Transverse colon (tissue), 4 donors: ENCODE results near the gene MRNIP. TPM values are rescaled to one million over a fixed set of nuclear protein-coding genes. Genes with fewer than 3 reads are reported as not detected.

Source experiments
- DNase-seq: peaks from one replicate; pipeline ENCODE4 v3.0.0-alpha.2; 2019
- H3K27ac ChIP-seq, 4 donors: fragments of 200-600 bp; sonication (generic); 2 replicates each; pipeline ENCODE4 v1.5.1; 2016 to 2018; ENCODE audit warnings: inconsistent platforms in 4 of 4
- H3K27me3 ChIP-seq: fragments of 200-600 bp; sonication (generic); 2 replicates; pipeline ENCODE4 v1.5.1; 2017; ENCODE audit warnings: inconsistent platforms
- H3K36me3 ChIP-seq, 4 donors: fragments of 200-600 bp; sonication (generic); 2 replicates each; pipeline ENCODE4 v1.5.1; 2017 to 2019; ENCODE audit warnings: inconsistent platforms in 4 of 4
- H3K4me1 ChIP-seq, 4 donors: fragments of 200-600 bp; sonication (generic); 2 replicates each; pipeline ENCODE4 v1.5.1; 2017 to 2020; ENCODE audit warnings: inconsistent platforms in 4 of 4
- H3K4me3 ChIP-seq, 4 donors: fragments of 200-600 bp; sonication (generic); 1 replicate in 1 of 4; 2 replicates in 3 of 4; pipeline versions ENCODE4 v1.5.1 to v1.6.1; 2017 to 2019; ENCODE audit warnings: inconsistent platforms in 4 of 4
- H3K9me3 ChIP-seq, 2 donors: fragments of 200-600 bp; sonication (generic); 2 replicates each; pipeline ENCODE4 v1.5.1; 2017 to 2019; ENCODE audit warnings: inconsistent platforms in 2 of 2
- CTCF ChIP-seq, 5 experiments: fragments of 200-600 bp in 3 of 5; fragments of 450-650 bp in 2 of 5; sonication (generic) in 3 of 5; IDR thresholded peaks; 1 replicate in 2 of 5; 2 replicates in 3 of 5; pipeline ENCODE4 v1.5.1; 2016 to 2017; ENCODE audit warnings: antibody characterized with exemption in 5 of 5, inconsistent platforms in 3 of 5, mild to moderate bottlenecking in 2 of 5, moderate library complexity in 1 of 5
- EP300 ChIP-seq: sonication (generic); formaldehyde crosslinking; IDR thresholded peaks from one replicate; pipeline ENCODE4 v1.6.1; 2017; ENCODE audit warnings: antibody characterized with exemption, low read depth
- POLR2A ChIP-seq: fragments of 450-650 bp; IDR thresholded peaks from one replicate; pipeline ENCODE4 v1.6.1; 2016; ENCODE audit warnings: antibody characterized with exemption, mild to moderate bottlenecking, moderate library complexity
- POLR2AphosphoS5 ChIP-seq, 3 donors: sonication (generic); formaldehyde crosslinking; IDR thresholded peaks; one replicate each; pipeline ENCODE4 v1.6.1; 2016; ENCODE audit warnings: antibody characterized with exemption in 3 of 3
- WGBS, 2 donors: methylation state at CpG; one replicate each; pipeline ENCODE4 v1.1.5; 2018; ENCODE audit warnings: low coverage in 1 of 2; 5-methylcytosine and 5-hydroxymethylcytosine counted together
- in situ Hi-C, 4 donors: fragments of 200-750 bp; cut with MboI; loops; one replicate each; pipeline versions ENCODE4 v1.15.0 to v1.15.1; 2017; ENCODE audit warnings: low sequenced_read_pairs in 3 of 4, low pct_ligation_motif_present in 1 of 4, low pct_unique_long_range_greater_than_20kb in 1 of 4
- intact Hi-C: fragments of 100-400 bp; cut with DNase I; formaldehyde crosslinking; loops from one replicate; pipeline ENCODE4 v1.15.1; 2023; ENCODE audit warnings: low total_unique reads
- total RNA-seq, 4 donors: library from RNA; depleted of rRNA; stranded (reverse); fragments of >200 nt; gene quantifications; one replicate each; pipeline ENCODE4 v1.1.0, GENCODE V29; 2016

MRNIP gene
- total RNA-seq, 4 donors from 2014 or later = 24.7 to 124 (median 42.9) TPM

- Histone ChIP-seq H3K27me3 (no peaks in the 10 kb centered on the region), H3K4me1 (no peaks in the 10 kb centered on the region), H3K9me3 (no peaks in the 10 kb centered on the region), H3K27ac (no peak overlapping the region), H3K4me3 (no peak overlapping the region), H3K36me3 (peaks cover 0 to 48% (median 24%) of the 10 kb centered on the region in 4 donors)
- TF ChIP-seq POLR2A (no peak), EP300 (no peak), POLR2AphosphoS5 (IDR thresholded peaks at IDR 0.05) (no peak), CTCF (IDR thresholded peaks at IDR 0.05) (no peak)
- WGBS, 2 donors = 95 to 96% methylated on average over 7 to 17 of the region's 25 CpGs
- intact Hi-C loops = no loop called here
- in situ Hi-C loops = no loop called here
- no peak for DNase-seq
These were observed 32.4 kb upstream of the MRNIP start for GRCh38 chr5:179890751-179891682.

GRCh38 chr5:179889885-179890284 lies 31.3 kb upstream of the MRNIP start:
- 94 to 100% methylated on average over 4 to 13 of the region's 13 CpGs for WGBS, 2 donors
- intact Hi-C loops = no loop called here
- Histone ChIP-seq H3K9me3 (no peaks in the 10 kb centered on the region), H3K36me3 (peaks cover 0 to 52% (median 25%) of the 10 kb centered on the region in 4 donors), H3K4me1 (no peaks in the 10 kb centered on the region), H3K27me3 (no peaks in the 10 kb centered on the region), H3K27ac (no peak overlapping the region), H3K4me3 (no peak overlapping the region)
- no peak for DNase-seq
- in situ Hi-C loops = no loop called here
- TF ChIP-seq POLR2AphosphoS5 (IDR thresholded peaks at IDR 0.05) = no peak
- TF ChIP-seq POLR2A = no peak
- TF ChIP-seq CTCF (IDR thresholded peaks at IDR 0.05) = no peak

GRCh38 chr5:179887802-179888201 lies 29.2 kb upstream of the MRNIP start:
- in situ Hi-C loops (no loop called here), intact Hi-C loops (no loop called here)
- Histone ChIP-seq H3K36me3 (peaks cover 0 to 55% (median 25%) of the 10 kb centered on the region in 4 donors), H3K4me3 (no peak overlapping the region), H3K27ac (no peak overlapping the region), H3K4me1 (no peaks in the 10 kb centered on the region), H3K27me3 (no peaks in the 10 kb centered on the region), H3K9me3 (peaks cover 4 to 11% of the 10 kb centered on the region in 2 donors)
- DNase-seq = no peak
- 93% methylated on average over 6 of the region's 6 CpGs; no CpG with 5 or more reads in 1 of the 2 donors for WGBS, 2 donors
- TF ChIP-seq EP300 (no peak), POLR2A (no peak)

- intact Hi-C loops = no loop called here
- 92 to 100% methylated on average over 2 to 11 of the region's 11 CpGs for WGBS, 2 donors
- no peaks in the 10 kb centered on the region for H3K27me3 ChIP-seq
- peaks cover 0 to 53% (median 22%) of the 10 kb centered on the region in 4 donors for H3K36me3 ChIP-seq
- no peak overlapping the region for H3K27ac ChIP-seq
- no peak for DNase-seq
- in situ Hi-C loops = no loop called here
- H3K4me1 ChIP-seq = no peaks in the 10 kb centered on the region
- TF ChIP-seq POLR2A (no peak), CTCF (IDR thresholded peaks at IDR 0.05) (no peak), EP300 (no peak), POLR2AphosphoS5 (IDR thresholded peaks at IDR 0.05) (no peak)
- H3K4me3 ChIP-seq = no peak overlapping the region
- peaks cover 4 to 14% of the 10 kb centered on the region in 2 donors for H3K9me3 ChIP-seq
These were observed 28.5 kb upstream of the MRNIP start for GRCh38 chr5:179887095-179887494.
